G401.6 (cell line): ENCODE data around the gene ZNF444.

Source experiments
- FAIRE-seq: peaks from 2 replicates; lab custom pipeline; 2012; peaks lifted over from hg19 to GRCh38; lab: Jason Lieb, UNC

ZNF444 gene

GRCh38 chr19:56123266-56123891 is 17.7 kb upstream of the ZNF444 start:
- FAIRE-seq, result no peak

DNA sequence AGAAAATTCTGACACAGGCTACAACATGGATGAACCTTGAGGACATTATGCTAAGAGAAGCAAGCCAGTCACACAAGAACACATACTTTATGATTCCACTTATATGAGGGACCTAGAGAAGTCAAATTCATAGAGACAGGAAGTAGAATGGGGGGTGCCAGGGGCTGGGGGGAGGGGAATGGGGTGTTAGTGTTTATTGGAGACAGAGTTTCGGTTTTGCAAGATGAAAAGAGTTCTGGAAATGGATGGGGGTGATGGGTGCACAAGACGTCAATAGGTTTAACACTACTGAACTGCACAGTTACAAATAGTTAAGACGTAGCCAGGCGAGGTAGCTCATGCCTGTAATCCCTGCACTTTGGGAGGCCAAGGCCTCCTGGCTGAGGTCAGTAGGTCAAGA is 16.5 kb upstream of the ZNF444 start:
- no peak for FAIRE-seq

GRCh38 chr19:56125806-56126590 is 15.1 kb upstream of the ZNF444 start:
- no peak for FAIRE-seq

GRCh38 chr19:56126983-56127780 is 13.9 kb upstream of the ZNF444 start:
- FAIRE-seq, result no peak

GRCh38 chr19:56130006-56130405 is 11.1 kb upstream of the ZNF444 start:
- FAIRE-seq, result no peak

DNA sequence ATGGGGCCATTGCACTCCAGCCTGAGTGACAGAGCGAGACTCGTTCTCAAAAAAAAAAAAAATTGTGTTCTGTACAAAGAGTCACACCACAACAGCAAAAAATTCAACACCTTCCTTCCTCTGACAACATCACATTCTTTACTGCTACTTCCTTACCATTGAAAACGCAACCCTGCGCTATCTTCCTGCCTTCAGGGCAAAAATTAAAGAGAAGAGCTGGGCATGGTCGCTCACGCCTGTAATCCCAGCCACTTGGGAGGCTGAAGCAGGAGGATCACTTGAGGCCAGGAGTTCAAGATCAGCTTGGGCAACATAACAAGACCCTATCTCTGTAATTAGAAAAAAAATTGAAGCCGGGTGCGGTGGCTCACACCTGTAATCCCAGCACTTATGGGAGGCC is 9.4 kb upstream of the ZNF444 start:
- no peak for FAIRE-seq

- no peak for FAIRE-seq
These were observed 8.7 kb upstream of the ZNF444 start for GRCh38 chr19:56132316-56132822.

- no peak for FAIRE-seq
These were observed 7.0 kb upstream of the ZNF444 start for GRCh38 chr19:56133858-56134653.

DNA sequence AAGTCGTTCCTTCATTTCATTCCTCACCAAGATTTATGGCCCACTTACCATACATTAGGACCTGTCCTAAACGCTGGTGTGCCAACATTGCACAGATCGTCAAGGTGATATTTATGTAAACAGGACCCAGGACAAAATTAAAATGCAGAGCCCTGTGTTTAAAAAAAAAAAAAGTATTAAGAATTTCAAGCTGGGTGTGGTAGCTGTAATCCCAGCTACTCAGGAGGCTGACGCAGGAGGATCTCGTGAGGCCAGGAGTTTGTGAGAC is 6.5 kb upstream of the ZNF444 start:
- no peak for FAIRE-seq

- no peak for FAIRE-seq
These were observed 4.7 kb upstream of the ZNF444 start for GRCh38 chr19:56136362-56136761.

DNA sequence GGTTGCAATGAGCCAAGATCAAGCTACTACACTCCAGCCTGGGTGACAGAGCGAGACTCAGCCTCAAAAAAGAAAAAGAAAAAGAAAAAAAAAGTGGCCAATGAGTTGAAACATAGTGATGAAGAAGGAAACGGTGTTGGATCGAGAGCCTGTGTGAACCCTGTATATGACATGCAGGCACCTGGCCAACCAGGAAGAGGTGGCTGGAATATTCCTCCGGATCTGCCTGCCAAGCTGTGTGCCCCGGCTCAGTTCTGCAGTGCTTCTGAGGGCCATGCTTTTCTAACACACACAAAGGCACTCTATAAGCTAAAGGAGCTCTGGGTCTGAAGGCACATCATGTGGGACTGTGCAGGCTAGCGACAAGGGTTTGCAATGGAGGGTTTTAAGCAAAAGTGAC is 3.7 kb upstream of the ZNF444 start:
- FAIRE-seq, result no peak

DNA sequence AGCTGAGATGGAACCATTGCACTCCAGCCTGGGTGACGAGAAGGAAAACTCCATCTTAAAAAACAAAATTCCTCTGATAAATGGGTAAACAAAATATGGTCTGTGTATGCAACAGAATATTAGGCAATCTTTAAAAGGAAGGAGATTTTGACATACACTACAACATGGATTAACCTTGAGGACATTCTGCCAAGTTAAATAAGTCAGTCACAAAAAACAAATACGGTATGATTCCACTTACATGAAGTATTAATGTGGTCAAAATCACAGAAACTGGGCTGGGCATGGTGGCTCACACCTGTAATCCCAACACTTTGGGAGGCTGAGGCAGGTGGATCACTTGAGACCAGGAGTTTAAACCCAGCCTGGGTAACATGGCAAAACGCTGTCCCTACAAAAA is 3.0 kb upstream of the ZNF444 start:
- FAIRE-seq, result no peak

- FAIRE-seq, result no peak
These were observed 1.1 kb upstream of the ZNF444 start for GRCh38 chr19:56139847-56140582.

GRCh38 chr19:56141417-56141993 is 418 bp downstream of the ZNF444 start:
- FAIRE-seq, result no peak

DNA sequence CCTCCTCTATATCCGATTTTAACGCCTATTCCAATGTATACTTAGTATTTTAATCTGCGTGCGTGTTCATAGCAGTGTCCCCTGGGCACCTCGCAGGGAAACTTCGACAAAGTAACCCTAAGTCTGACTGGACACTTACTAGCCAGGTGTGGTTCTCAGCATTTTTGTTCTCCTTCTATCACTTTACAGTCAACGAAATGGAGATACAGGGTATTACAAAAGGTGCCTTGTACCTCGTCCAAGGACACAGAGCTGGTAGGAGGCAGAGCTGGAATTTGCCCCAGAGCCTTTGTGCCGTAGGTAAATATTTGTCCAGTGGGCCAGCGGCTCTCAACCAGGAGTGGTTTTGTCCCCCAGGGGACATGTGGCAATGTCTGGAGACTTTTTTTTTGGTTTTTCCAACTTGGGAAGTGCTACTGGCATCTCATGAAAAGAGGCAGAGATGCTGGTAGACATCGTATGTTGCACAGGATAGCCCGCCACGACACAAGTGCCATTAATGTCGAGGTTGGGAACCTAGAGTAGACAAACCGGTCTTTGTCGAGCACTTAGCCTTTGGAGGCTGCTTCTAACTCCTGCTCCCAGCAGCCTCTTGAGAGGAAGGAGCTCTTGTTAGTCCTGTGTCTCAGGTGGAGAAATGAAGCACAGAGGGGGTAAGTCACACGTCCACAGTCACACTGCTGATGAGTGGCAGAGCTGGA is 1.1 kb downstream of the ZNF444 start:
- FAIRE-seq, result no peak

GRCh38 chr19:56142897-56143434 is 1.9 kb downstream of the ZNF444 start:
- no peak for FAIRE-seq

DNA sequence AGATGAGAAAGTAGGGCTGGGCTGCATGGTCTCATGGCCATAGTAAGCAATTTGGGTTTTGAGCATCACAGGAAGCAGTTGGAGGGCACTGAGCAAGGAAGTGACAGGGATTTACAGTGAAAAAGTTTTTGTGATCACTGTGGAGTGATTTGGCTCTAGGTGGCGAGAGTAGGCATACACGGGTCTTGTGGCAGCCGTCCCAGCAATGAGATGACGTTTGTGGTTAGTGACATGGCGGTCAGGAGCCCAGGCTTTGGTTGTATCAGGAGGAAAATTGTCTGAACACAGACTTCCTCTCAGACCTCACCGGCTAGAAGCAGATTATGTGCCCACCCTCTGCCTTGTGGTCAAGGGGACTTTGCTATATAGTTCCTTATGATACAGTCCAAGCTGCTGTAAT is 3.3 kb downstream of the ZNF444 start:
- FAIRE-seq, result no peak

DNA sequence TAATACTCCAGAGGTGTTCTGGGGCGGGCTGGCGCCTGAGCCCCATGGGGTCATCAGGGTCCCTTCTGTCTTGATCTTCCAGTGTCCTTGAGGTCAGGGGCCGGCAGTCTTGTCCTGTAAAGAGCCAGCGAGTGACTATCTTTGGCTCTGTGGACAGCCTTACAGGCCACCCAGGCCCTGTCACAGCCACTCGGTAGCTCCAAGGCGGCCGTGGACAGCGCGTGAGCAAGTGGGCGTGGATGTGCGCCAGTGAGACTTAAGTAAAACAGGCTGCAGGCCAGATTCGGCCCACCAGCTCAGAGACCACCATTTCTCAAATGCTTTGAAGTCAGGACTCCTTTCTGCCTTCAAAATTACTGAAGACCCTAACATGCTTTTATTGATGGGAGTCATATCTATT is 3.7 kb downstream of the ZNF444 start:
- FAIRE-seq, result no peak

DNA sequence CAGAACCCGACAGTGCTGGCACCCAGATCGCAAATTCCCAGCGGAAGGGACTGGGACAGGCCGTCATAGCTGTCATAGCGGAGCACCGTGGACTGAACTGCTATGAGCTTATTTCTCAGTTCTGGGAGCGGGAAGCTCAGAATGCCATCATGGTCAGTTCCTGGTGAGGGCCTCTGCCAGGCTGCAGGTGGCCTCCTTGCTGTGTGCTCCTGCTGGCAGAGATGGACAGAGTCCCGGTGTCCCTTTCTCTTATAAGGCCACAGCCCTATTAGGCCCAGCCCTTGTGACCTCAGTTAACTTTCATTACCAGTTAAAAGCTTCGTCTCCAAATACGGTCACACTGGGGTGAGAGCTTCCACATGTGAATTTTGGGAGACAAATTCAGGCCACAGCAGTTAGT is 4.6 kb downstream of the ZNF444 start:
- no peak for FAIRE-seq

DNA sequence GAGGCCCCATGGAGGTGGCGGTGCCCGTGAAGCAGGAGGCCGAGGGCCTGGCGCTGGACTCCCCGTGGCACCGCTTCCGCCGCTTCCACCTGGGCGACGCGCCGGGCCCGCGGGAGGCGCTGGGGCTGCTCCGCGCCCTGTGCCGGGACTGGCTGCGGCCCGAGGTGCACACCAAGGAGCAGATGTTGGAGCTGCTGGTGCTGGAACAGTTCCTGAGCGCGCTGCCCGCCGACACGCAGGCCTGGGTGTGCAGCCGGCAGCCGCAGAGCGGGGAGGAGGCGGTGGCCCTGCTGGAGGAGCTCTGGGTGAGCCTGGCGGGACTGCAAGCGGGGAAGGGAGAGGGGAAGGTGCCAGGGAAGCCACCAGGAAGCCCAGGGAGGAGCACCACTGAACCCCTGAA is 5.8 kb downstream of the ZNF444 start:
- FAIRE-seq, result no peak

DNA sequence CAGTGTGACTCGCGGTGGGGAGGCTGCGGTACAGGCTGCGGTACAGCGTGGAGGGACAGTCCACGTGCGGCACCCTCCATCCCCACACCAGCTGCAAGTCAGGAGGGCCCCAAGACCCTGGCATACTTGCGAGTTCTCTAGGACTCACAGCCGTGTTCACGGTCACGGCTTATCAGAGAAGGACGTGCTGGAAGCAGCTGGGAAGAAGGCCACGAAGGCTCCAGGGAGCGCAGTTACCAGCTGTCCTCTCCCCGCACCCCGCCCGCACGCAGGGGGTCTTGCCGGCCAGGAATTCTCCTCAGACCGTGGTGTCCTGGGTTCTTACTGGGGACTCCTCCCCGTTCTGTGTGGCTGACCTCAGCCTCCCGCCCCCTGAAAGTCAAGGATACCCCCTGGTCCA is 6.2 kb downstream of the ZNF444 start:
- no peak for FAIRE-seq
